Measurements from ENCODE around the gene ARHGEF28.

ARHGEF28 gene

DNA sequence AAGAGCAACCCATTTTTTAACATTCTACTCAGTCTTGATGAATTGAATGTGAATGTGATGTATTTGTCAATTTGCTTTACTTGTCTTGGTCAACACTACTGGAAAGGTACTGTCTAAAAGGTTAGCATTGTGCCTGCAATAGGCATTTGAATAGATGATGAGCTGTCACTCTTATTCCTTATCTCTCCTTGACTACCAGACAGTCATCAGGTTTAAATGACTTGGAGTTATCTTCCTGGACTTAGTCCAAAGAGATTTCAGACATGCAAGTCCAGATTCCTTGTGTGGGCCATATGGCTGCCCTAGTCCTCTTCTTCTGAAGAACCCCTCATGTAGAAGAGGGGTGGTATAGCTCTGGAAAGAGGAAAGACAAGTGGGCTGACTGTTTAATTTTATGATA lies 4.8 kb downstream of the ARHGEF28 start:
- Histone ChIP-seq H3K4me3 (replicated peaks; ENCODE audit: low read depth, low read length) (no peak overlapping the region), H3K27me3 (replicated peaks; ENCODE audit: control insufficient read depth, insufficient read depth, low read length) (no peaks in the 10 kb centered on the region; the same call in 1 of the 2 replicates), H3K36me3 (ENCODE audit: control insufficient read depth, insufficient read depth, low read length) (no peaks in the 10 kb centered on the region)
- TF ChIP-seq CTCF (IDR thresholded peaks at IDR 0.05; ENCODE audit: insufficient read depth, low read length, poor library complexity, severe bottlenecking): no peak
- no peak for DNase-seq (ENCODE audit: extremely low read depth, insufficient read length)

- no peak for DNase-seq (ENCODE audit: extremely low read depth, insufficient read length)
- no peaks in the 10 kb centered on the region for H3K27me3 ChIP-seq (replicated peaks; ENCODE audit: control insufficient read depth, insufficient read depth, low read length)
- H3K4me3 ChIP-seq (replicated peaks; ENCODE audit: low read depth, low read length): no peak overlapping the region
- TF ChIP-seq CTCF (IDR thresholded peaks at IDR 0.05; ENCODE audit: insufficient read depth, low read length, poor library complexity, severe bottlenecking): no peak
- no peaks in the 10 kb centered on the region for H3K36me3 ChIP-seq (ENCODE audit: control insufficient read depth, insufficient read depth, low read length)
These were observed 5.5 kb downstream of the ARHGEF28 start for GRCh38 chr5:73631500-73631899.

DNA sequence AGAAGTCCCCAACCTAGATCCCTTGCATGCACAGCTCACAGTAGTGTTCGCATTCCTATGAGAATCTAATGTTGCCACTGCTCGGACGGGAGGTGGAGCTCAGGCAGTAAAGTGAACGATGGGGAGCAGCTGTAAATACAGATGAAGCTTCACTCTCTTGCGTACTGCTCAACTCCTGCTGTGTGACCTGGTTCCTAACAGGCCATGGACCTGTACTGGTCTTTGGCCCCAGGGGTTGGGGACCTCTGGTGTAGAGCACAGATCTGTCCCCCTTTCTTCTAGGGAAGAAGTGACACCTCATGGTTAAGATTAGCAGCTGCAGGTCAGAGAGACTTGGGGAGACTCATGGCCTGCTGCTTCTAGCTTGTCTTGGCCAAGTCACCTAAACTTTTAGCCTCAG lies 7.1 kb downstream of the ARHGEF28 start:
- DNase-seq (ENCODE audit: extremely low read depth, insufficient read length): no peak
- TF ChIP-seq CTCF (IDR thresholded peaks at IDR 0.05; ENCODE audit: insufficient read depth, low read length, poor library complexity, severe bottlenecking): no peak
- H3K36me3 ChIP-seq (ENCODE audit: control insufficient read depth, insufficient read depth, low read length): no peaks in the 10 kb centered on the region
- H3K4me3 ChIP-seq (replicated peaks; ENCODE audit: low read depth, low read length): no peak overlapping the region
- H3K27me3 ChIP-seq (replicated peaks; ENCODE audit: control insufficient read depth, insufficient read depth, low read length): no peaks in the 10 kb centered on the region

- Histone ChIP-seq H3K36me3 (ENCODE audit: control insufficient read depth, insufficient read depth, low read length) (no peaks in the 10 kb centered on the region), H3K27me3 (replicated peaks; ENCODE audit: control insufficient read depth, insufficient read depth, low read length) (no peaks in the 10 kb centered on the region), H3K4me3 (replicated peaks; ENCODE audit: low read depth, low read length) (no peak overlapping the region)
- no peak for DNase-seq (ENCODE audit: extremely low read depth, insufficient read length)
- no peak for TF ChIP-seq CTCF (IDR thresholded peaks at IDR 0.05; ENCODE audit: insufficient read depth, low read length, poor library complexity, severe bottlenecking)
These were observed 10.4 kb downstream of the ARHGEF28 start for GRCh38 chr5:73636408-73636807.

DNA sequence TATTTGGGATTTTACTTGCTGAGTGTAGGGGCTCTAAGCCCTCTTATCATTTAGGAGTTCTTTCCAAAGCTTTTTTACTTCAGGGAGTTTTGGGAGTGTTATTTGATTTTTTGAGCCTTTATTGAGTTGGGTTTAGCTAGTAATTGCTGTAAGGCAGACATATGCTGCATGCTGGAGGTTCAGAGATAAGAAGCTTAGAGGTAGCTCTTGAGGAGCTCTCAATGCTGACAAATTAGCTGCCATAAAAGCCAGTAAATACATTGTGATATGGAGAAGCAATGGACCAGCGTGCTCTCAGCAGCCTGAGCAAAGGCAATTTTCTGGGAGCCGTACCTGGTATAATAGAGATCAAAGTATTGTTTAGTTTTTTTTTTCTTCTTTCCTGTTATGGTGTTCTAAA lies 11.6 kb downstream of the ARHGEF28 start:
- Histone ChIP-seq H3K27me3 (replicated peaks; ENCODE audit: control insufficient read depth, insufficient read depth, low read length) (no peaks in the 10 kb centered on the region), H3K4me3 (replicated peaks; ENCODE audit: low read depth, low read length) (no peak overlapping the region), H3K36me3 (ENCODE audit: control insufficient read depth, insufficient read depth, low read length) (no peaks in the 10 kb centered on the region)
- no peak for DNase-seq (ENCODE audit: extremely low read depth, insufficient read length)
- TF ChIP-seq CTCF (IDR thresholded peaks at IDR 0.05; ENCODE audit: insufficient read depth, low read length, poor library complexity, severe bottlenecking): no peak

Data from GM06990 (cell line).